Measurements from ENCODE around the gene IQGAP3. TPM values are rescaled to one million over a fixed set of nuclear protein-coding genes. Genes with fewer than 3 reads are reported as not detected.
A peak's percentile ranks its signal among the peaks of the same experiment; 100 is the strongest.

IQGAP3 gene
- total RNA-seq, 4 donors from 2014 or later, result 0.21 to 2.4 (median 0.97) TPM

DNA sequence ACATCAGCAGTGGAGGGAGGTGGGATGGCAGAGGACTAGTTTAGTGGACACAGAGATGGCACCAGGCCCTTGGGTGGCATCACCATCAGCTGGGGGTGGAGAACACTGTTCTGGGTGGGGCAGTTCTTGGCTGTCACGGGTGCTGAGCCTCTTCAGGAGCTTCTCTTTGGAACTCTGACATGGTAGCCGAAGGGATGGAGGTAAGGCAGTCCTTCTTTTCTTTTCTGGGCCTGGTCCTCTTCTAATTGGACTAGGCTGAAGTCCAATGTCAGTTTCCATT, 63.5 kb downstream of the IQGAP3 start:
- H3K27ac ChIP-seq, result peak overlapping the region; percentile 78 to 94 (median 86)
- H3K27me3 ChIP-seq, result no peaks in the 10 kb centered on the region
- H3K4me1 ChIP-seq, result peaks cover 0 to 64% (median 34%) of the 10 kb centered on the region in 4 donors
- H3K36me3 ChIP-seq, result no peaks in the 10 kb centered on the region
- no peak for TF ChIP-seq POLR2A (IDR thresholded peaks at IDR 0.05)
- TF ChIP-seq, protein P1, sequence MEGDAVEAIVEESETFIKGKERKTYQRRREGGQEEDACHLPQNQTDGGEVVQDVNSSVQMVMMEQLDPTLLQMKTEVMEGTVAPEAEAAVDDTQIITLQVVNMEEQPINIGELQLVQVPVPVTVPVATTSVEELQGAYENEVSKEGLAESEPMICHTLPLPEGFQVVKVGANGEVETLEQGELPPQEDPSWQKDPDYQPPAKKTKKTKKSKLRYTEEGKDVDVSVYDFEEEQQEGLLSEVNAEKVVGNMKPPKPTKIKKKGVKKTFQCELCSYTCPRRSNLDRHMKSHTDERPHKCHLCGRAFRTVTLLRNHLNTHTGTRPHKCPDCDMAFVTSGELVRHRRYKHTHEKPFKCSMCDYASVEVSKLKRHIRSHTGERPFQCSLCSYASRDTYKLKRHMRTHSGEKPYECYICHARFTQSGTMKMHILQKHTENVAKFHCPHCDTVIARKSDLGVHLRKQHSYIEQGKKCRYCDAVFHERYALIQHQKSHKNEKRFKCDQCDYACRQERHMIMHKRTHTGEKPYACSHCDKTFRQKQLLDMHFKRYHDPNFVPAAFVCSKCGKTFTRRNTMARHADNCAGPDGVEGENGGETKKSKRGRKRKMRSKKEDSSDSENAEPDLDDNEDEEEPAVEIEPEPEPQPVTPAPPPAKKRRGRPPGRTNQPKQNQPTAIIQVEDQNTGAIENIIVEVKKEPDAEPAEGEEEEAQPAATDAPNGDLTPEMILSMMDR (IDR thresholded peaks at IDR 0.05), result no peak
- no peak for TF ChIP-seq EP300 (IDR thresholded peaks at IDR 0.05)
- no peak for DNase-seq (ENCODE audit: low spot score in 2 of 2)
- 58 to 68% methylated on average over 2 of the region's 2 CpGs for WGBS, 2 donors
- no peaks in the 10 kb centered on the region for H3K9me3 ChIP-seq
- no peak overlapping the region for H3K4me3 ChIP-seq

GRCh38 chr1:156508205-156508954, 64.0 kb downstream of the IQGAP3 start:
- peak; percentile 63 to 73 for DNase-seq (ENCODE audit: low spot score in 2 of 2)
- 41 to 48% methylated on average over 7 of the region's 7 CpGs for WGBS, 2 donors
- H3K4me1 ChIP-seq, result peaks cover 0 to 69% (median 39%) of the 10 kb centered on the region in 4 donors

DNA sequence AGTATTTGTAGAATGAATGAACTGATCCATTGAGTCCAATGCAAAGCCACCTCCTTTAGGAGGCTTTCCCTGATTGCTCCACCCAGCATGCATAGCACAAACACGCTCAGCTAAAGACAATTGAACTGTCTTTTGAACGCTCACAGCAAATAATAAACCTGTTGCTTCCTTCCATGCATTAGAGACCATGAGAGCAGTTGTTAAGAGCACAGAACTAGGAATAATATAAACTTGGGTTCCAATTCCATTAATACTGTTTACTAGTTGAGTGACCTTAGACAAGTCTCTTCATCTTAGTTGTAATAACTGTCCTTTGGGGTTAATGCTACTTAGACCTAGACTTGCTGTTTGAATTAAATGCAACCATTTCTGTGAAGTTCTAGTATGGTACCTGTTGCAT, 65.9 kb downstream of the IQGAP3 start:
- Histone ChIP-seq H3K27me3 (no peaks in the 10 kb centered on the region), H3K4me3 (no peak overlapping the region), H3K4me1 (peaks cover 0 to 80% (median 56%) of the 10 kb centered on the region in 4 donors), H3K27ac (peak overlapping the region in 2 of 4 donors; percentile 98 to 99), H3K9me3 (no peaks in the 10 kb centered on the region), H3K36me3 (no peaks in the 10 kb centered on the region)
- TF ChIP-seq, protein P1 (IDR thresholded peaks at IDR 0.05), result no peak
- no peak for TF ChIP-seq POLR2A (IDR thresholded peaks at IDR 0.05)
- TF ChIP-seq EP300 (IDR thresholded peaks at IDR 0.05), result no peak
- DNase-seq (ENCODE audit: low spot score in 2 of 2), result no peak
- 86 to 89% methylated on average over 2 of the region's 2 CpGs for WGBS, 2 donors

More at GRCh38 chr1:156508205-156508954, 64.0 kb downstream of the IQGAP3 start:
- peak; percentile 36 to 64 for TF ChIP-seq EP300 (IDR thresholded peaks at IDR 0.05)
- TF ChIP-seq, protein P1 (IDR thresholded peaks at IDR 0.05), result no peak
- peak in 1 of 2 donors; percentile 21 for TF ChIP-seq POLR2A (IDR thresholded peaks at IDR 0.05)
- H3K4me3 ChIP-seq, result peak overlapping the region in 1 of 4 donors; percentile 3
- no peaks in the 10 kb centered on the region for H3K36me3 ChIP-seq
- no peaks in the 10 kb centered on the region for H3K27me3 ChIP-seq
- no peaks in the 10 kb centered on the region for H3K9me3 ChIP-seq
- peak overlapping the region; percentile 78 to 94 (median 86) for H3K27ac ChIP-seq

DNA sequence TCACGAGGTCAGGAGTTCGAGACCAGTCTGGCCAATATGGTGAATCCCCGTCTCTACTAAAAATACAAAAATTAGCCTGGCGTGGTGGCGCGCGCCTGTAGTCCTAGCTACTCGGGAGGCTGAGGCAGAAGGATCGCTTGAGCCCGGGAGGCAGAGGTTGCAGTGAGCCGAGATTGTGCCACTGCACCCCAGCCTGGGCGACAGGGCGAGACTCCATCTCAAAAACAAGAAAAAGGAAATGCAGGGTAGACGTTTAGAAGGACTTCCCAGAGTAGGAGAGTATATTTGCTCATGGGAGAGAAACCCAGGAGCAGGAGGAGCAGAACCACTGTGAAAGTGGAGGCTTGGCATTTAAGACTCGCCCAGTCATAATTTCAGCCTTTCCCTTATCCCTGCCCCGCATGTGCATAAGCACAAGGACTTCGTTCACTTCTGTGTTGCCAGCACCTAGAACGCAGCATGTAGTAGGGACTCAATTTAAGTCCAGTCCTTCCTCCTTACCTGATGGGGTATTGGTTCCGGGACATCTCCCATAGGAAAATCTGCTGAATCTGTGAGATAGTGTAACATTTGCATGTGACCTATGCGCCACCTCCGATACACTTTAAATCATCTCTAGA, 66.6 kb downstream of the IQGAP3 start:
- Histone ChIP-seq H3K27ac (peak overlapping the region; percentile 98 to 100 (median 99)), H3K4me3 (peak overlapping the region in 3 of 4 donors; percentile 22 to 44 (median 25)), H3K4me1 (peaks cover 0 to 74% (median 56%) of the 10 kb centered on the region in 4 donors), H3K36me3 (no peaks in the 10 kb centered on the region), H3K27me3 (no peaks in the 10 kb centered on the region), H3K9me3 (no peaks in the 10 kb centered on the region)
- WGBS, 2 donors, result 80 to 81% methylated on average over 19 to 21 of the region's 21 CpGs
- no peak for TF ChIP-seq POLR2A (IDR thresholded peaks at IDR 0.05)
- TF ChIP-seq, protein P1 (IDR thresholded peaks at IDR 0.05), result no peak
- no peak for TF ChIP-seq EP300 (IDR thresholded peaks at IDR 0.05)
- no peak for DNase-seq (ENCODE audit: low spot score in 2 of 2)
